K562 (cell line): ENCODE data around the gene OR8B2. TPM values are rescaled to one million over a fixed set of nuclear protein-coding genes. Genes with fewer than 3 reads are reported as not detected.

Experiments used
- ATAC-seq: fragments of 200-7000 bp; cut with Tn5 transposase; 3 replicates; pipeline ENCODE4 v1.9.1; 2020; ENCODE audit warnings: moderate library complexity
- BruUV-seq: library from RNA; stranded (reverse); fragments of 400-500 nt; replicated peaks from 2 replicates; lab custom pipeline; 2021; lab: Mats Ljungman, UMichigan
- CTCF ChIA-PET: fragments of 300-600 bp; formaldehyde crosslinking; extraction: SDS; loops from one replicate; lab custom pipeline; 2021; ENCODE audit warnings: low intra/inter-chr PET ratio; lab: Yijun Ruan, JAX
- POLR2A ChIA-PET: fragments of 300-600, 350-650 bp; sonication (Branson Sonifier 250); formaldehyde crosslinking; extraction: SDS; loops from one replicate; lab custom pipeline; 2021; ENCODE audit warnings: antibody characterized with exemption, inconsistent platforms; lab: Yijun Ruan, JAX
- DNase-seq, 4 experiments: peaks; one replicate each; pipeline versions ENCODE4 v3.0.0 to v3.0.0-alpha.2; 2011 to 2018; ENCODE audit warnings: low spot score in 3 of 4, mixed read lengths in 3 of 4; ENCODE audit errors: extremely low read depth in 1 of 4
- FAIRE-seq: peaks from 2 replicates; lab custom pipeline; 2011; peaks lifted over from hg19 to GRCh38; lab: Jason Lieb, UNC
- H2AFZ ChIP-seq: 2 replicates; pipeline ENCODE4 v1.6.0; 2011; ENCODE audit warnings: low read depth, low read length, control low read depth, inconsistent platforms
- H3K27ac ChIP-seq: fragments of 200-600 bp; 3 replicates; pipeline ENCODE4 v1.8.0; 2011; ENCODE audit warnings: low read depth, mild to moderate bottlenecking, control low read depth, inconsistent platforms, low read length, moderate library complexity, mixed read lengths; ENCODE audit errors: extremely low read depth
- H3K27me3 ChIP-seq, 2 experiments: fragments of 300-600 bp in 1 of 2; 2 replicates in 1 of 2; 3 replicates in 1 of 2; pipeline versions ENCODE4 v1.6.0 to v1.8.0; 2011; ENCODE audit warnings: inconsistent platforms in 2 of 2, low read length in 2 of 2, mild to moderate bottlenecking in 1 of 2, mixed read lengths in 1 of 2, moderate library complexity in 1 of 2; ENCODE audit not compliant: control insufficient read depth in 2 of 2, insufficient read depth in 2 of 2
- H3K36me3 ChIP-seq: fragments of 300-600 bp; 3 replicates; pipeline ENCODE4 v1.8.0; 2011; ENCODE audit warnings: mild to moderate bottlenecking, low read length, inconsistent platforms; ENCODE audit not compliant: control insufficient read depth, insufficient read depth
- H3K4me1 ChIP-seq, 2 experiments: fragments of 200-600 bp in 1 of 2; replicated peaks in 1 of 2; 2 replicates in 1 of 2; 3 replicates in 1 of 2; pipeline versions ENCODE4 v1.5.1 to v1.8.0; 2011; ENCODE audit warnings: inconsistent platforms in 2 of 2, low read length in 2 of 2, mild to moderate bottlenecking in 1 of 2, mixed read lengths in 1 of 2, moderate library complexity in 1 of 2; ENCODE audit not compliant: control insufficient read depth in 2 of 2, insufficient read depth in 2 of 2
- H3K4me2 ChIP-seq: 2 replicates; pipeline ENCODE4 v1.6.1; 2011; ENCODE audit warnings: low read length, control low read depth, inconsistent platforms, mixed read lengths; ENCODE audit not compliant: insufficient read depth
- H3K4me3 ChIP-seq: fragments of 200-600 bp; sonication (generic), shearing (Covaris generic); 2 replicates; pipeline ENCODE4 v1.5.1; 2016; ENCODE audit warnings: control low read depth, inconsistent platforms
- H3K79me2 ChIP-seq: fragments of 200-600 bp; 3 replicates; pipeline ENCODE4 v1.8.0; 2011; ENCODE audit warnings: low read length, inconsistent platforms; ENCODE audit not compliant: control insufficient read depth, insufficient read depth
- H3K9ac ChIP-seq, 2 experiments: 2 replicates each; pipeline versions ENCODE4 v1.6.0 to v1.6.1; 2011; ENCODE audit warnings: low read depth in 2 of 2, low read length in 2 of 2, control low read depth in 1 of 2, inconsistent platforms in 1 of 2, mild to moderate bottlenecking in 1 of 2, mixed read lengths in 1 of 2; ENCODE audit not compliant: insufficient read depth in 1 of 2
- H3K9me1 ChIP-seq: one replicate; pipeline ENCODE4 v1.6.0; 2011; ENCODE audit warnings: inconsistent platforms, mild to moderate bottlenecking, low read length, moderate library complexity; ENCODE audit not compliant: control insufficient read depth, insufficient read depth
- H3K9me3 ChIP-seq: replicated peaks from 2 replicates; pipeline ENCODE4 v1.5.1; 2011; ENCODE audit warnings: low read depth, low read length, inconsistent platforms; ENCODE audit not compliant: control insufficient read depth, insufficient read depth
- H4K20me1 ChIP-seq: replicated peaks from 2 replicates; pipeline ENCODE4 v1.6.1; 2011; ENCODE audit warnings: low read length, inconsistent platforms, mixed read lengths; ENCODE audit not compliant: control insufficient read depth, insufficient read depth
- CBX8 ChIP-seq: fragments of 200-600 bp; sonication (generic); IDR thresholded peaks from 2 replicates; pipeline ENCODE4 v1.6.1; 2012; ENCODE audit warnings: borderline replicate concordance, mixed run types, low read depth, mild to moderate bottlenecking, moderate library complexity, mixed read lengths, low read length, control low read depth, inconsistent platforms; ENCODE audit not compliant: poor library complexity, severe bottlenecking; ENCODE audit errors: extremely low read depth
- ZC3H11A ChIP-seq: IDR thresholded peaks from 2 replicates; pipeline ENCODE4 v1.6.1; 2012; ENCODE audit warnings: low read depth, low read length, improper control_type of control experiment
- WGBS: fragments of 100-300 bp; shearing (Covaris generic); methylation state at CpG from one replicate; pipeline ENCODE4 v1.1.6; 2016; ENCODE audit warnings: low coverage, mixed read lengths; ENCODE audit not compliant: insufficient coverage; ENCODE audit errors: missing lambda C conversion rate; 5-methylcytosine and 5-hydroxymethylcytosine counted together
- in situ Hi-C: fragments of 300-500 bp; cut with MboI; formaldehyde crosslinking; loops from 4 replicates; pipeline ENCODE4 v1.15.0; 2018; ENCODE audit warnings: inconsistent platforms, mixed read lengths
- intact Hi-C: fragments of 100-400 bp; cut with micrococcal nuclease; formaldehyde crosslinking; loops from 2 replicates; pipeline ENCODE4 v1.14.2; 2022
- polyA plus RNA-seq, 8 experiments: library from polyadenylated mRNA; depleted of rRNA in 4 of 8; stranded (reverse) in 5 of 8; unstranded in 3 of 8; fragments of >200 nt; fragmentation: Nextera tagmentation in 2 of 8; fragmentation: Illumina TruSeq in 1 of 8; extraction: Ambion mirVana in 2 of 8; extraction: Trizol in 1 of 8; gene quantifications; 2 replicates each; pipeline versions ENCODE4 v1.2.1 to v1.2.3, GENCODE V29; 2011 to 2014; ENCODE audit warnings: inconsistent platforms in 1 of 8, missing spikeins in 1 of 8
- total RNA-seq, 7 experiments: library from RNA; depleted of rRNA in 6 of 7; stranded (reverse); fragments of >200 nt in 6 of 7; fragmentation: Illumina TruSeq in 2 of 7; extraction: Trizol in 2 of 7; gene quantifications; 2 replicates each; pipeline versions ENCODE4 v1.2.1 to v1.2.3, GENCODE V29; 2011 to 2021; ENCODE audit warnings: low replicate concordance in 1 of 7
- TF ChIP-seq, protein P1 (sequence below): fragments of 150-350 bp; IDR thresholded peaks from 2 replicates; pipeline ENCODE4 v1.6.1; 2014; ENCODE audit warnings: low read depth, mild to moderate bottlenecking, low read length, borderline replicate concordance
- TF ChIP-seq, protein P2 (sequence below): fragments of 450-650 bp; IDR thresholded peaks from 2 replicates; pipeline ENCODE4 v1.7.1; 2018; ENCODE audit warnings: mild to moderate bottlenecking, low read depth; ENCODE audit not compliant: partially characterized antibody

The OR8B2 gene
- total and polyA plus RNA-seq, 9 of the 15 experiments (the other 6 are each of a cell fraction or from before 2014, with no cell fraction given) = 0.56 TPM; not detected in 8

DNA sequence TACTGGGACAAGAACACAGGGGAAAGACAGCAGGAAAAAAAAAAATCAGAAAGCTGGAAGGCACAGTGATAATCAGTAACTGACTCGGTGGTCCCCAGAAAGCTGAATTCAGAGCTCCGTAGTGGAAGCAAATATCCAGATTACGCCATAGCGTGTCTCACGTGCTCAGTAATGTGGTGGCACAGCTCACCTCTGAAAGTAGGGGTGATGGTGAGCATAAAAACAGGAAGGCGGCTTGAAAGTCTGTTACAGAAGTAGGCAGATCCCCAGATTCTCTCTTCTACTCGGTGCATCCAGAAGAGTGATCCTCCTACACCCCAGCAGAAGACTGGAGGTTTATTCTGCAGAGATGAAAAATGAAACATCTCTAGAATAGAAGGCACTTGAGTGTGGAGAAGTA, 25.6 kb upstream of the OR8B2 start:
- in situ Hi-C loops (loop anchor here (10.0 to 25.0 kb wide), 3 partner anchors 335 to 427 kb away; partner anchors contain the start of gene ESAM), intact Hi-C loops (loop anchor here (10.0 kb wide), 1 partner anchor 355 kb away; the partner anchor contains the start of gene ESAM)
- Histone ChIP-seq H3K27ac (no peak overlapping the region), H3K27me3 (no peaks in the 10 kb centered on the region), H3K4me1 (no peaks in the 10 kb centered on the region), H3K79me2 (no peaks in the 10 kb centered on the region), H2AFZ (no peak overlapping the region), H3K36me3 (no peaks in the 10 kb centered on the region), H3K4me2 (no peak overlapping the region), H4K20me1 (no peaks in the 10 kb centered on the region), H3K9me1 (no peaks in the 10 kb centered on the region), H3K9me3 (no peaks in the 10 kb centered on the region), H3K9ac (no peak overlapping the region), H3K4me3 (no peak overlapping the region)
- 36% methylated on average over 7 of the region's 7 CpGs for WGBS
- BruUV-seq = no TSS peak
- ATAC-seq (no peak), FAIRE-seq (no peak), DNase-seq (no peak)
- POLR2A ChIA-PET = no interaction called here
- TF ChIP-seq CBX8 (no peak), ZC3H11A (no peak)
- TF ChIP-seq, protein P1, sequence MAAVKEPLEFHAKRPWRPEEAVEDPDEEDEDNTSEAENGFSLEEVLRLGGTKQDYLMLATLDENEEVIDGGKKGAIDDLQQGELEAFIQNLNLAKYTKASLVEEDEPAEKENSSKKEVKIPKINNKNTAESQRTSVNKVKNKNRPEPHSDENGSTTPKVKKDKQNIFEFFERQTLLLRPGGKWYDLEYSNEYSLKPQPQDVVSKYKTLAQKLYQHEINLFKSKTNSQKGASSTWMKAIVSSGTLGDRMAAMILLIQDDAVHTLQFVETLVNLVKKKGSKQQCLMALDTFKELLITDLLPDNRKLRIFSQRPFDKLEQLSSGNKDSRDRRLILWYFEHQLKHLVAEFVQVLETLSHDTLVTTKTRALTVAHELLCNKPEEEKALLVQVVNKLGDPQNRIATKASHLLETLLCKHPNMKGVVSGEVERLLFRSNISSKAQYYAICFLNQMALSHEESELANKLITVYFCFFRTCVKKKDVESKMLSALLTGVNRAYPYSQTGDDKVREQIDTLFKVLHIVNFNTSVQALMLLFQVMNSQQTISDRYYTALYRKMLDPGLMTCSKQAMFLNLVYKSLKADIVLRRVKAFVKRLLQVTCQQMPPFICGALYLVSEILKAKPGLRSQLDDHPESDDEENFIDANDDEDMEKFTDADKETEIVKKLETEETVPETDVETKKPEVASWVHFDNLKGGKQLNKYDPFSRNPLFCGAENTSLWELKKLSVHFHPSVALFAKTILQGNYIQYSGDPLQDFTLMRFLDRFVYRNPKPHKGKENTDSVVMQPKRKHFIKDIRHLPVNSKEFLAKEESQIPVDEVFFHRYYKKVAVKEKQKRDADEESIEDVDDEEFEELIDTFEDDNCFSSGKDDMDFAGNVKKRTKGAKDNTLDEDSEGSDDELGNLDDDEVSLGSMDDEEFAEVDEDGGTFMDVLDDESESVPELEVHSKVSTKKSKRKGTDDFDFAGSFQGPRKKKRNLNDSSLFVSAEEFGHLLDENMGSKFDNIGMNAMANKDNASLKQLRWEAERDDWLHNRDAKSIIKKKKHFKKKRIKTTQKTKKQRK = no peak
- TF ChIP-seq, protein P2, sequence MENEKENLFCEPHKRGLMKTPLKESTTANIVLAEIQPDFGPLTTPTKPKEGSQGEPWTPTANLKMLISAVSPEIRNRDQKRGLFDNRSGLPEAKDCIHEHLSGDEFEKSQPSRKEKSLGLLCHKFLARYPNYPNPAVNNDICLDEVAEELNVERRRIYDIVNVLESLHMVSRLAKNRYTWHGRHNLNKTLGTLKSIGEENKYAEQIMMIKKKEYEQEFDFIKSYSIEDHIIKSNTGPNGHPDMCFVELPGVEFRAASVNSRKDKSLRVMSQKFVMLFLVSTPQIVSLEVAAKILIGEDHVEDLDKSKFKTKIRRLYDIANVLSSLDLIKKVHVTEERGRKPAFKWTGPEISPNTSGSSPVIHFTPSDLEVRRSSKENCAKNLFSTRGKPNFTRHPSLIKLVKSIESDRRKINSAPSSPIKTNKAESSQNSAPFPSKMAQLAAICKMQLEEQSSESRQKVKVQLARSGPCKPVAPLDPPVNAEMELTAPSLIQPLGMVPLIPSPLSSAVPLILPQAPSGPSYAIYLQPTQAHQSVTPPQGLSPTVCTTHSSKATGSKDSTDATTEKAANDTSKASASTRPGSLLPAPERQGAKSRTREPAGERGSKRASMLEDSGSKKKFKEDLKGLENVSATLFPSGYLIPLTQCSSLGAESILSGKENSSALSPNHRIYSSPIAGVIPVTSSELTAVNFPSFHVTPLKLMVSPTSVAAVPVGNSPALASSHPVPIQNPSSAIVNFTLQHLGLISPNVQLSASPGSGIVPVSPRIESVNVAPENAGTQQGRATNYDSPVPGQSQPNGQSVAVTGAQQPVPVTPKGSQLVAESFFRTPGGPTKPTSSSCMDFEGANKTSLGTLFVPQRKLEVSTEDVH = no peak
- CTCF ChIA-PET = no interaction called here
